ENCODE measurements around the gene VPS37B. TPM values are rescaled to one million over a fixed set of nuclear protein-coding genes. Genes with fewer than 3 reads are reported as not detected.

Gene VPS37B
- total RNA-seq, 1 experiment from 2014 or later: 37.6 TPM

DNA sequence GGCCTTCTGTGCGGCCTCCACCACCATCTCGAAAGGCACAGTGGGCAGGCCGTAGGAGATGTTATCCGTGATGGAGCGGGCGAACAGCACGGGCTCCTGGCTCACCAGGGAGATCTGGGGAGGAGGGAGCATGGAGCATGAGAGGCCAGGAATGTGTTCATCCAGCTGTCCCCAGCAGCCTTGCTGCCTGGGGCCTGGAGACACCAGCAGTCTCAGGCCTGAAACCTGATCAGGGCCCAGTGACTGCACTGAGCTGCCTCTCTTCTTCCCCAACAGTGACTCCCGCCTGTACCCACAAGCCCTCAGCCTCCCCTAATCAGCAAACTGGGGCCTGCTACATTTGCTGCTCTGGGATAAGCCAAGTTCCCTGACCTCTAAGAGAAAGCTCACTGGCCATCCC is 39.4 kb upstream of the VPS37B start:
- POLR2A ChIA-PET: interaction anchor here (1.2 to 1.7 kb wide), 2 partner anchors 9 to 47 kb away, joined by 3 to 5 read pairs; no protein-coding TSS in a partner anchor
- H3K27ac Mint-ChIP-seq (ENCODE audit: low read depth, unreplicated experiment): no peak overlapping the region
- intact Hi-C loops (cut with micrococcal nuclease): no loop called here

DNA sequence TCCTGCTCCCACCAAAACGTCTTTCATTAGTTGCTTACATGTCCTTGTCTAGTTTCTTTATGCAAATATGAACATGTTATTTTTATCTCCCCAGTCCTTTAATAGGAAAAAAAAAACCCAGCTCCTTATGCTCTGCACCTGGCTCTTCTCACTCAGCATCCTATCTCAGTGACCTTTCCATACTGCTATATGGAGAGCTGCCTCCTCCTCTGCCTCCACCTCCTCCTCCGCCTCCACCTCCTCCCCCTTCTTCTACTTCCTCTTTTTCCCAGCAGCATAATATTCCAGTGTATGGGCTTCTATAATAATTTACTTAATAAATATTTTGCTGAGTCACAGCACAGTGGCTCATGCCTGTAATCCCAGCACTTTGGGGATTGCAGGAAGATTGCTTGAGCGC is 38.8 kb upstream of the VPS37B start:
- H3K27ac Mint-ChIP-seq (ENCODE audit: low read depth, unreplicated experiment): no peak overlapping the region
- H3K4me1 Mint-ChIP-seq (ENCODE audit: insufficient read depth, unreplicated experiment): peaks cover 6% of the 10 kb centered on the region
- H3K36me3 Mint-ChIP-seq (ENCODE audit: insufficient read depth, unreplicated experiment): peaks cover 5% of the 10 kb centered on the region
- no TSS peak for BruUV-seq (replicated peaks)
- ChIA-PET CTCF (no interaction called here), POLR2A (no interaction called here)
- no peak for DNase-seq (ENCODE audit: unreplicated experiment)
- no peak overlapping the region for H3K4me3 Mint-ChIP-seq (ENCODE audit: unreplicated experiment)
- H3K27me3 Mint-ChIP-seq (ENCODE audit: insufficient read depth, unreplicated experiment): no peaks in the 10 kb centered on the region
- no peaks in the 10 kb centered on the region for H3K9me3 Mint-ChIP-seq (ENCODE audit: unreplicated experiment)
- TF ChIP-seq, protein P1, sequence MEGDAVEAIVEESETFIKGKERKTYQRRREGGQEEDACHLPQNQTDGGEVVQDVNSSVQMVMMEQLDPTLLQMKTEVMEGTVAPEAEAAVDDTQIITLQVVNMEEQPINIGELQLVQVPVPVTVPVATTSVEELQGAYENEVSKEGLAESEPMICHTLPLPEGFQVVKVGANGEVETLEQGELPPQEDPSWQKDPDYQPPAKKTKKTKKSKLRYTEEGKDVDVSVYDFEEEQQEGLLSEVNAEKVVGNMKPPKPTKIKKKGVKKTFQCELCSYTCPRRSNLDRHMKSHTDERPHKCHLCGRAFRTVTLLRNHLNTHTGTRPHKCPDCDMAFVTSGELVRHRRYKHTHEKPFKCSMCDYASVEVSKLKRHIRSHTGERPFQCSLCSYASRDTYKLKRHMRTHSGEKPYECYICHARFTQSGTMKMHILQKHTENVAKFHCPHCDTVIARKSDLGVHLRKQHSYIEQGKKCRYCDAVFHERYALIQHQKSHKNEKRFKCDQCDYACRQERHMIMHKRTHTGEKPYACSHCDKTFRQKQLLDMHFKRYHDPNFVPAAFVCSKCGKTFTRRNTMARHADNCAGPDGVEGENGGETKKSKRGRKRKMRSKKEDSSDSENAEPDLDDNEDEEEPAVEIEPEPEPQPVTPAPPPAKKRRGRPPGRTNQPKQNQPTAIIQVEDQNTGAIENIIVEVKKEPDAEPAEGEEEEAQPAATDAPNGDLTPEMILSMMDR (IDR thresholded peaks at IDR 0.05; ENCODE audit: unreplicated experiment): no peak
- intact Hi-C loops (cut with micrococcal nuclease): no loop called here

More for the DNA sequence above, 39.4 kb upstream of the VPS37B start:
- H3K9me3 Mint-ChIP-seq (ENCODE audit: unreplicated experiment): no peaks in the 10 kb centered on the region
- H3K4me1 Mint-ChIP-seq (ENCODE audit: insufficient read depth, unreplicated experiment): peaks cover 6% of the 10 kb centered on the region
- no TSS peak for BruUV-seq (replicated peaks)
- no peak for DNase-seq (ENCODE audit: unreplicated experiment)
- no peaks in the 10 kb centered on the region for H3K27me3 Mint-ChIP-seq (ENCODE audit: insufficient read depth, unreplicated experiment)
- CTCF ChIA-PET: interaction anchor here (0.8 to 1.0 kb wide), 2 partner anchors 34 to 37 kb away, joined by 3 to 4 read pairs; no protein-coding TSS in a partner anchor
- TF ChIP-seq, protein P1 (IDR thresholded peaks at IDR 0.05; ENCODE audit: unreplicated experiment): no peak
- H3K4me3 Mint-ChIP-seq (ENCODE audit: unreplicated experiment): no peak overlapping the region
- H3K36me3 Mint-ChIP-seq (ENCODE audit: insufficient read depth, unreplicated experiment): peaks cover 5% of the 10 kb centered on the region

DNA sequence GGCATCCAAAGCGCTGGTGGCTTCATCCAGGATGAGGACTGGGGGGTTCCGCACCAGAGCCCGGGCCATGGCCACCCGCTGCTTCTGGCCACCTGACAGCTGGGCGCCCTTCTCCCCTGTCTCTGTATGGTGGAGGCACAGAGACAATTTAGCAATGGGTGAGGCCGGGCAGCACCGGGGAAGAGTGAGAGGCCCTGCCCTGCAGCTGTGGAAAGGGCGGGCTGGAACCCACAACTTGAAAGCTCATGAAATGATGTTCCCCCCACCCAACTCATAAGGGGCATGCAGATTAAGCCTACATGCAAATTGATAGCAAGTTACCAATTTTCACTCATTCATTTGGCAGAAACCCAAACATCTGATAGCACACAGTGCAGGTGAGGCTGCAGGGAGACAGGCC is 36.3 kb upstream of the VPS37B start:
- Mint-ChIP-seq H3K9me3 (ENCODE audit: unreplicated experiment) (no peaks in the 10 kb centered on the region), H3K27ac (ENCODE audit: low read depth, unreplicated experiment) (no peak overlapping the region), H3K36me3 (ENCODE audit: insufficient read depth, unreplicated experiment) (peaks cover 5% of the 10 kb centered on the region), H3K27me3 (ENCODE audit: insufficient read depth, unreplicated experiment) (no peaks in the 10 kb centered on the region), H3K4me1 (ENCODE audit: insufficient read depth, unreplicated experiment) (no peaks in the 10 kb centered on the region), H3K4me3 (ENCODE audit: unreplicated experiment) (no peak overlapping the region)
- ChIA-PET CTCF (no interaction called here), POLR2A (interaction anchor here (0.8 to 1.1 kb wide), 2 partner anchors 13 to 36 kb away, joined by 3 to 4 read pairs; partner anchors contain the start of gene VPS37B)
- intact Hi-C loops (cut with micrococcal nuclease): no loop called here
- no peak for DNase-seq (ENCODE audit: unreplicated experiment)
- TF ChIP-seq, protein P1 (IDR thresholded peaks at IDR 0.05; ENCODE audit: unreplicated experiment): no peak
- no TSS peak for BruUV-seq (replicated peaks)

DNA sequence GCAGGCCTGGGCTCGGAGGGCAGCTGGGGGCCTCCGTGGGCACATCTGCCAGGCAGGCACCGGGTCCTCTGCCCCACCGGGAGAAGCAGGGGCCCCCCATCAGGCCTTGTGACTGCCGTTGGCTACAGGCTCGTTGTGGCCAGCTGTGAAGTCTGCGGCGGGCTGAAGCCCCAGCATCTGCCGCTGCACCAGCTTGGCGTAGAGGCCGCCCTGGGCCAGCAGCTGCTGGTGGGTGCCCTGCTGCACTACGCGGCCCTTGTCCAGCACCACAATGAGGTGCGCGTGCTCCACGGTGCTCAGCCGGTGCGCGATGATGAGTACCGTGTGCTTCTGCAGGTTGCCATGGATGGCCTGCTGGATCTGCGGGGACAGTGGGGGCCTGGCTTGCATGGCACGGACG is 33.9 kb upstream of the VPS37B start:
- no peak for DNase-seq (ENCODE audit: unreplicated experiment)
- ChIA-PET POLR2A (interaction anchor here (0.9 kb wide), 1 partner anchor 17 kb away, joined by 3 read pairs; no protein-coding TSS in a partner anchor), CTCF (interaction anchor here (0.6 to 0.7 kb wide), 2 partner anchors 11 to 17 kb away, joined by 4 to 7 read pairs; no protein-coding TSS in a partner anchor)
- Mint-ChIP-seq H3K27me3 (ENCODE audit: insufficient read depth, unreplicated experiment) (no peaks in the 10 kb centered on the region), H3K4me1 (ENCODE audit: insufficient read depth, unreplicated experiment) (peaks cover 5% of the 10 kb centered on the region), H3K4me3 (ENCODE audit: unreplicated experiment) (no peak overlapping the region), H3K27ac (ENCODE audit: low read depth, unreplicated experiment) (no peak overlapping the region), H3K36me3 (ENCODE audit: insufficient read depth, unreplicated experiment) (peaks cover 5% of the 10 kb centered on the region), H3K9me3 (ENCODE audit: unreplicated experiment) (no peaks in the 10 kb centered on the region)
- TF ChIP-seq, protein P1 (IDR thresholded peaks at IDR 0.05; ENCODE audit: unreplicated experiment): no peak
- intact Hi-C loops (cut with micrococcal nuclease): no loop called here
- BruUV-seq (replicated peaks): no TSS peak

Measured in MCF 10A (cell line).